GM12878 (cell line): ENCODE measurements around the gene CHD1L. TPM values are rescaled to one million over a fixed set of nuclear protein-coding genes. Genes with fewer than 3 reads are reported as not detected.
"Not testable (repeated sequence)": the region's sequence is repeated elsewhere in the genome, so short reads cannot be mapped to it uniquely, and the experiment has no call there.

ENCODE experiments used
- ATAC-seq: fragments of 200-7000 bp; cut with Tn5 transposase; 3 replicates; pipeline ENCODE4 v1.9.1; 2020; ENCODE audit warnings: mild to moderate bottlenecking, moderate library complexity
- BruUV-seq: library from RNA; stranded (reverse); fragments of 400-500 nt; replicated peaks from 2 replicates; lab custom pipeline; 2021; lab: Mats Ljungman, UMichigan
- CTCF ChIA-PET: fragments of 300-600 bp; sonication (Branson Sonifier 250); formaldehyde crosslinking; extraction: SDS; loops from one replicate; lab custom pipeline; 2021; ENCODE audit warnings: inconsistent platforms; lab: Yijun Ruan, JAX
- POLR2A ChIA-PET: fragments of 350-600 bp; formaldehyde crosslinking; extraction: SDS; loops from one replicate; lab custom pipeline; 2021; ENCODE audit warnings: inconsistent platforms; lab: Charles Lee
- RAD21 ChIA-PET: fragments of 300-600 bp; sonication (Branson Sonifier 250); formaldehyde crosslinking; loops from one replicate; lab custom pipeline; 2023; ENCODE audit warnings: antibody characterized with exemption; ENCODE audit not compliant: unreplicated experiment; lab: Charles Lee
- SMC1A ChIA-PET: fragments of 300-600 bp; sonication (Branson Sonifier 250); formaldehyde crosslinking; loops from one replicate; lab custom pipeline; 2023; ENCODE audit not compliant: unreplicated experiment, uncharacterized antibody; lab: Charles Lee
- DNase-seq: peaks from one replicate; pipeline ENCODE4 v3.0.0-alpha.2; 2011; ENCODE audit warnings: low read depth, low spot score
- FAIRE-seq: peaks from 3 replicates; lab custom pipeline; 2011; peaks lifted over from hg19 to GRCh38; lab: Jason Lieb, UNC
- H2AFZ ChIP-seq: 2 replicates; pipeline ENCODE4 v1.6.0; 2011; ENCODE audit warnings: low read depth, low read length, control low read depth; ENCODE audit not compliant: control insufficient read depth
- H3K27ac ChIP-seq: 2 replicates; pipeline ENCODE4 v1.5.1; 2011; ENCODE audit warnings: control low read depth; ENCODE audit not compliant: control insufficient read depth, insufficient read depth
- H3K27me3 ChIP-seq, 2 experiments: replicated peaks in 1 of 2; 2 replicates each; pipeline versions ENCODE4 v1.6.0 to v1.6.1; 2011; ENCODE audit warnings: low read length in 1 of 2; ENCODE audit not compliant: control insufficient read depth in 2 of 2, insufficient read depth in 2 of 2
- H3K36me3 ChIP-seq, 2 experiments: 2 replicates each; pipeline ENCODE4 v1.5.1; 2011; ENCODE audit warnings: low read length in 1 of 2; ENCODE audit not compliant: control insufficient read depth in 2 of 2, insufficient read depth in 2 of 2
- H3K4me1 ChIP-seq: 2 replicates; pipeline ENCODE4 v1.6.1; 2011; ENCODE audit warnings: mild to moderate bottlenecking, low read length, moderate library complexity, mixed read lengths; ENCODE audit not compliant: control insufficient read depth, insufficient read depth
- H3K4me2 ChIP-seq: 2 replicates; pipeline ENCODE4 v1.6.0; 2011; ENCODE audit warnings: control low read depth; ENCODE audit not compliant: control insufficient read depth, insufficient read depth
- H3K4me3 ChIP-seq: fragments of 200-600 bp; sonication (generic); 2 replicates; pipeline ENCODE4 v1.5.1; 2016
- H3K79me2 ChIP-seq: 2 replicates; pipeline ENCODE4 v1.6.0; 2011; ENCODE audit warnings: low read length; ENCODE audit not compliant: control insufficient read depth, insufficient read depth
- H3K9ac ChIP-seq: 2 replicates; pipeline ENCODE4 v1.8.0; 2011; ENCODE audit warnings: low read length, control low read depth, mixed read lengths; ENCODE audit not compliant: control insufficient read depth, insufficient read depth
- H3K9me3 ChIP-seq: replicated peaks from 3 replicates; pipeline ENCODE4 v1.5.1; 2011; ENCODE audit warnings: mild to moderate bottlenecking, low read length; ENCODE audit not compliant: control insufficient read depth, insufficient read depth
- H4K20me1 ChIP-seq: 2 replicates; pipeline ENCODE4 v1.6.0; 2011; ENCODE audit not compliant: control insufficient read depth, insufficient read depth
- BCL3 ChIP-seq: IDR thresholded peaks from 2 replicates; pipeline ENCODE4 v1.6.1; 2011; ENCODE audit warnings: borderline replicate concordance, low read depth, mild to moderate bottlenecking, moderate library complexity, low read length; ENCODE audit not compliant: insufficient read depth, poor library complexity, severe bottlenecking
- IKZF2 ChIP-seq, 2 experiments: fragments of 450-650 bp; IDR thresholded peaks; 2 replicates each; pipeline ENCODE4 v1.6.1; 2017; ENCODE audit warnings: mild to moderate bottlenecking in 2 of 2, moderate library complexity in 2 of 2
- LARP7 ChIP-seq: fragments of 450-650 bp; IDR thresholded peaks from 2 replicates; pipeline ENCODE4 v1.6.1; 2017; ENCODE audit warnings: mild to moderate bottlenecking
- NKRF ChIP-seq: fragments of 450-650 bp; conservative IDR thresholded peaks from 2 replicates; pipeline ENCODE4 v1.6.1; 2017; ENCODE audit warnings: mild to moderate bottlenecking, moderate library complexity
- PBX3 ChIP-seq: IDR thresholded peaks from 2 replicates; pipeline ENCODE4 v1.6.1; 2011; ENCODE audit warnings: mild to moderate bottlenecking, low read depth, low read length, moderate library complexity; ENCODE audit not compliant: insufficient replicate concordance
- WGBS: methylation state at CpG from one replicate; pipeline ENCODE4 v1.1.6; 2016; ENCODE audit warnings: low lambda C conversion rate; ENCODE audit not compliant: insufficient replicate concordance, insufficient coverage; ENCODE audit errors: missing lambda C conversion rate; 5-methylcytosine and 5-hydroxymethylcytosine counted together
- in situ Hi-C: fragments of 300-500 bp; cut with MboI; formaldehyde crosslinking; loops from 9 replicates; pipeline ENCODE4 v1.14.3; 2018; ENCODE audit warnings: mixed read lengths
- intact Hi-C: fragments of 100-400 bp; cut with micrococcal nuclease; formaldehyde crosslinking; loops from one replicate; pipeline ENCODE4 v1.14.2; 2022; ENCODE audit not compliant: unreplicated experiment
- polyA plus RNA-seq, 11 experiments: library from polyadenylated mRNA; depleted of rRNA in 4 of 11; unstranded in 6 of 11; stranded (reverse) in 5 of 11; fragments of >200 nt; fragmentation: Nextera tagmentation in 4 of 11; fragmentation: Illumina TruSeq in 1 of 11; extraction: Ambion mirVana in 4 of 11; extraction: Trizol in 1 of 11; gene quantifications; 1 replicate in 1 of 11; 2 replicates in 10 of 11; pipeline versions ENCODE4 v1.2.1 to v1.2.3, GENCODE V29; 2011 to 2016; ENCODE audit warnings: inconsistent platforms in 2 of 11, missing spikeins in 2 of 11, low read depth in 1 of 11
- total RNA-seq, 4 experiments: library from RNA; depleted of rRNA in 3 of 4; stranded (reverse); fragments of >200 nt in 3 of 4; fragmentation: Illumina TruSeq in 1 of 4; extraction: Trizol in 1 of 4; gene quantifications; 2 replicates each; pipeline versions ENCODE4 v1.2.1 to v1.2.3, GENCODE V29; 2013 to 2021

Gene CHD1L
- total and polyA plus RNA-seq, 10 of the 15 experiments (the other 5 are each of a cell fraction or from before 2014, with no cell fraction given), result 21.2 to 54.2 (median 44.5) TPM

GRCh38 chr1:147238925-147239820 is 3.3 kb upstream of the CHD1L start (continued):
- TF ChIP-seq LARP7, result no peak
- TF ChIP-seq NKRF, result no peak
- TF ChIP-seq BCL3, result no peak
- TF ChIP-seq PBX3, result no peak
- no peak for TF ChIP-seq IKZF2 (IDR thresholded peaks at IDR 0.05)

GRCh38 chr1:147240131-147240721 is 2.3 kb upstream of the CHD1L start:
- H3K27me3 ChIP-seq, H3K9ac ChIP-seq, CTCF ChIA-PET, in situ Hi-C loops, BruUV-seq, intact Hi-C loops, RAD21 ChIA-PET, H2AFZ ChIP-seq, ATAC-seq, H3K27ac ChIP-seq, H3K4me2 ChIP-seq, H3K4me1 ChIP-seq, H4K20me1 ChIP-seq, DNase-seq, FAIRE-seq, H3K9me3 ChIP-seq, H3K36me3 ChIP-seq, H3K4me3 ChIP-seq, POLR2A ChIA-PET: not testable (repeated sequence)
- 90% methylated on average over 4 of the region's 5 CpGs for WGBS
- SMC1A ChIA-PET, result interaction anchor here (0.6 kb wide), 1 partner anchor 1200 kb away, joined by 3 read pairs; no protein-coding TSS in a partner anchor
- peaks cover 26% of the 10 kb centered on the region for H3K79me2 ChIP-seq
